GM19193 (cell line): Measurements from ENCODE around the gene HOXC10.

ENCODE experiments used
- POLR2A ChIP-seq: IDR thresholded peaks from 4 replicates; pipeline ENCODE4 v1.6.1; 2011; ENCODE audit not compliant: insufficient read depth, insufficient read length; ENCODE audit errors: extremely low read depth

Gene HOXC10

GRCh38 chr12:54022960-54023884 is 38.3 kb downstream of the HOXC10 start:
- TF ChIP-seq POLR2A: no peak

- no peak for TF ChIP-seq POLR2A
Observed at GRCh38 chr12:54024127-54024526, 39.2 kb downstream of the HOXC10 start.

GRCh38 chr12:54024581-54025305 is 39.8 kb downstream of the HOXC10 start:
- TF ChIP-seq POLR2A: no peak

- no peak for TF ChIP-seq POLR2A
Observed at GRCh38 chr12:54025499-54026405, 40.8 kb downstream of the HOXC10 start.

GRCh38 chr12:54026640-54027441 is 41.9 kb downstream of the HOXC10 start:
- TF ChIP-seq POLR2A: no peak

- no peak for TF ChIP-seq POLR2A
Observed at GRCh38 chr12:54027442-54027786, 42.5 kb downstream of the HOXC10 start.

GRCh38 chr12:54028314-54029201 is 43.6 kb downstream of the HOXC10 start, which contains the start of gene HOXC6:
TSS of gene HOXC6 (plus strand) at chr12:54028440. CDS start at chr12:54028522, 82 bp downstream.
- TF ChIP-seq POLR2A: no peak

GRCh38 chr12:54029529-54030441 is 44.8 kb downstream of the HOXC10 start:
- no peak for TF ChIP-seq POLR2A

GRCh38 chr12:54030442-54030801 is 45.5 kb downstream of the HOXC10 start:
- no peak for TF ChIP-seq POLR2A

GRCh38 chr12:54030889-54031471 is 46.0 kb downstream of the HOXC10 start:
- no peak for TF ChIP-seq POLR2A

- TF ChIP-seq POLR2A: no peak
Observed at GRCh38 chr12:54031480-54031879, 46.5 kb downstream of the HOXC10 start.
